22Rv1 (cell line): ENCODE data around the gene ATP6V0E2.

Experiments
- CTCF ChIP-seq: fragments of 450-650 bp; IDR thresholded peaks from 2 replicates; pipeline ENCODE4 v1.5.1; 2017; ENCODE audit warnings: mild to moderate bottlenecking
- ZFX ChIP-seq: fragments of 450-650 bp; IDR thresholded peaks from 2 replicates; pipeline ENCODE4 v1.6.1; 2017; ENCODE audit warnings: antibody characterized with exemption, borderline replicate concordance

DNA sequence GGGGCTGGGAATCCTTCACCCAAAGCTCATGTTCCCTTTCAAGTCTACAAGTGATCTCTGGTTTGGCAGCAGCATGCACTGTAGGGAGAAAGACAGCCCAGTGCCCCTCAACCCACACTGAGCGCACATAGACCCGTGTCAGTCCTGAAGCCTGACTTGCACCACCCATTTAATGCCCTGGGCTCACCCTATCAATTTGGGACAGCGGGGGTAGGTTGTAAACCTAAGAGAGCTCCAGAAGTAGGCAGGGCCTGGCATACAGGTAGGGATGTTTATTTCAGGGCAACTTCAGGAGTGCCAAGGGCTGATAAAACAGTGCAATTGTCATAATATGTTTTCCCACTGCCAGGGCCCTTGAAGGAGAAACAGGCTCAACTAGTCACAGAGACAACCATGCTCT lies 3.5 kb upstream of the ATP6V0E2 start:
- TF ChIP-seq CTCF (no peak), ZFX (no peak)
